HepG2 (cell line): ENCODE data around the gene SAA4.

ENCODE experiments used
- CEBPG ChIP-seq: IDR thresholded peaks from 2 replicates; pipeline ENCODE4 v1.6.1; 2016
- EP300 ChIP-seq, 3 experiments: sonication (generic) in 1 of 3; formaldehyde crosslinking in 1 of 3; IDR thresholded peaks; 2 replicates each; pipeline versions ENCODE4 v1.5.1 to v1.6.1; 2011 to 2020; ENCODE audit warnings: low read depth in 2 of 3, low read length in 2 of 3, borderline replicate concordance in 1 of 3, improper control_type of control experiment in 1 of 3, mild to moderate bottlenecking in 1 of 3, missing genetic modification reagents in 1 of 3, moderate library complexity in 1 of 3
- ESRRA ChIP-seq: sonication (generic); formaldehyde crosslinking; IDR thresholded peaks from 2 replicates; pipeline ENCODE4 v1.5.1; 2020; ENCODE audit warnings: mild to moderate bottlenecking, low read depth, missing genetic modification reagents
- HCFC1 ChIP-seq: fragments of 150-350 bp; IDR thresholded peaks from 2 replicates; pipeline ENCODE4 v1.6.1; 2014; ENCODE audit warnings: low read depth, low read length
- MXI1 ChIP-seq: IDR thresholded peaks from 3 replicates; pipeline ENCODE4 v1.6.1; 2012; ENCODE audit warnings: low read depth, low read length, inconsistent platforms, borderline replicate concordance
- NFE2L1 ChIP-seq: sonication (generic); formaldehyde crosslinking; IDR thresholded peaks from 2 replicates; pipeline ENCODE4 v1.4.0; 2020; ENCODE audit warnings: missing genetic modification reagents, mild to moderate bottlenecking, borderline replicate concordance
- USF2 ChIP-seq, 2 experiments: sonication (generic) in 1 of 2; formaldehyde crosslinking in 1 of 2; IDR thresholded peaks; 2 replicates each; pipeline versions ENCODE4 v1.5.1 to v1.6.1; 2011 to 2020; ENCODE audit warnings: borderline replicate concordance in 1 of 2, low read depth in 1 of 2, low read length in 1 of 2, mild to moderate bottlenecking in 1 of 2, missing genetic modification reagents in 1 of 2, moderate library complexity in 1 of 2
- ZNF350 ChIP-seq: sonication (generic); formaldehyde crosslinking; IDR thresholded peaks from 2 replicates; pipeline ENCODE4 v1.4.0; 2020; ENCODE audit warnings: mild to moderate bottlenecking, low read depth, missing genetic modification reagents, borderline replicate concordance
- TF ChIP-seq, protein P1 (sequence below): sonication (generic); formaldehyde crosslinking; IDR thresholded peaks from 2 replicates; pipeline ENCODE4 v1.5.0; 2020; ENCODE audit warnings: missing genetic modification reagents

DNA sequence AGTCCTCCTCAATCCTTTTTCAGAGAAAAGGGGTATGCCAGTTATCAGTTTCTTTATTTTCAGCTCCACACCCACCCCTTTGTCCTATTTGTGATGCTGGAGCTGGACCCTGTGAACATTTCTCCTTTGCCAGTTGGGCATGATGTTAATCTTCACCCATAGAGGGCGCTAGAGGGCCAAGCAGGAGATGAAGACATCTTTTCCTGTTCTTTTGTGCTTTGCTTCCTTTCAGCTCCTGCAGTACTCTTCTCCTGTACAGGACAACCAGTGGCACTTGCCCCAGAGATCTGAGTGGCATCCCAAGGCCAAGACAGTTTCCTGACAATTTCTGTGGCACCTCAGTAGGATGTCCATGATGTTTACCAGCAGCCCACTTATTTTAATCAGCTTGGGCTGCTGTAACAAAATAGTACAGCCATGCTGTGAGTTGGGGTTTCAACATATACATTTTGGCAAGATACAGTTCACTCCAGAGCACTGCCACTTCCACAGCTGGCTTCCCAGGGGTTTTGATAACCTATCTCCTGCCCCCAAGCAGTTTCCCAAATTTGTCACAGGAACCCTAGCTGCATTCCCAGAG, 7.3 kb upstream of the SAA4 start:
- TF ChIP-seq HCFC1 (no peak), EP300 (IDR thresholded peaks at IDR 0.05; ENCODE audit: low read depth in 2 of 2, low read length in 2 of 2) (no peak), EP300 (CRISPR knock-in tag; IDR thresholded peaks at IDR 0.05; ENCODE audit: borderline replicate concordance) (no peak), MXI1 (no peak), ZNF350 (CRISPR knock-in tag) (no peak), ESRRA (CRISPR knock-in tag) (no peak), CEBPG (CRISPR knock-in tag) (peak; percentile 28; the same call in 1 of the 2 replicates), NFE2L1 (CRISPR knock-in tag) (no peak), USF2 (IDR thresholded peaks at IDR 0.05; ENCODE audit: low read depth, low read length) (no peak), USF2 (CRISPR knock-in tag; IDR thresholded peaks at IDR 0.05; ENCODE audit: borderline replicate concordance) (no peak)
- TF ChIP-seq, protein P1, sequence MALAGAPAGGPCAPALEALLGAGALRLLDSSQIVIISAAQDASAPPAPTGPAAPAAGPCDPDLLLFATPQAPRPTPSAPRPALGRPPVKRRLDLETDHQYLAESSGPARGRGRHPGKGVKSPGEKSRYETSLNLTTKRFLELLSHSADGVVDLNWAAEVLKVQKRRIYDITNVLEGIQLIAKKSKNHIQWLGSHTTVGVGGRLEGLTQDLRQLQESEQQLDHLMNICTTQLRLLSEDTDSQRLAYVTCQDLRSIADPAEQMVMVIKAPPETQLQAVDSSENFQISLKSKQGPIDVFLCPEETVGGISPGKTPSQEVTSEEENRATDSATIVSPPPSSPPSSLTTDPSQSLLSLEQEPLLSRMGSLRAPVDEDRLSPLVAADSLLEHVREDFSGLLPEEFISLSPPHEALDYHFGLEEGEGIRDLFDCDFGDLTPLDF (CRISPR knock-in tag) = no peak
